ACC112 (cell line): ENCODE results near the gene ZNF407.

Experiments used
- H2AFZ ChIP-seq: fragments of 200-600 bp; sonication (generic); one replicate; pipeline ENCODE4 v1.6.0; 2017; ENCODE audit warnings: antibody characterized with exemption, low read length; ENCODE audit not compliant: unreplicated experiment
- H3K27ac ChIP-seq: fragments of 200-600 bp; sonication (generic); 2 replicates; pipeline ENCODE4 v1.5.1; 2014; ENCODE audit warnings: low read depth, mild to moderate bottlenecking, antibody characterized with exemption, low read length, moderate library complexity
- H3K27me3 ChIP-seq: fragments of 200-600 bp; sonication (generic); 2 replicates; pipeline ENCODE4 v1.6.1; 2014; ENCODE audit warnings: mild to moderate bottlenecking, antibody characterized with exemption, low read length, moderate library complexity, mixed read lengths; ENCODE audit not compliant: insufficient read depth
- H3K36me3 ChIP-seq: fragments of 200-600 bp; sonication (generic); 2 replicates; pipeline ENCODE4 v1.6.1; 2016; ENCODE audit warnings: mild to moderate bottlenecking, antibody characterized with exemption, low read length, moderate library complexity, mixed read lengths; ENCODE audit not compliant: insufficient read depth
- H3K4me1 ChIP-seq: fragments of 200-600 bp; sonication (generic); one replicate; pipeline ENCODE4 v1.6.1; 2016; ENCODE audit warnings: low read length, mixed read lengths; ENCODE audit not compliant: insufficient read depth, unreplicated experiment, control insufficient read depth
- H3K4me3 ChIP-seq: fragments of 200-600 bp; sonication (generic); 2 replicates; pipeline ENCODE4 v1.5.1; 2014; ENCODE audit warnings: mild to moderate bottlenecking, low read depth, low read length
- H3K79me2 ChIP-seq: fragments of 200-600 bp; sonication (generic); one replicate; pipeline ENCODE4 v1.6.0; 2016; ENCODE audit warnings: low read length; ENCODE audit not compliant: control insufficient read depth, unreplicated experiment, insufficient read depth

The ZNF407 gene

DNA sequence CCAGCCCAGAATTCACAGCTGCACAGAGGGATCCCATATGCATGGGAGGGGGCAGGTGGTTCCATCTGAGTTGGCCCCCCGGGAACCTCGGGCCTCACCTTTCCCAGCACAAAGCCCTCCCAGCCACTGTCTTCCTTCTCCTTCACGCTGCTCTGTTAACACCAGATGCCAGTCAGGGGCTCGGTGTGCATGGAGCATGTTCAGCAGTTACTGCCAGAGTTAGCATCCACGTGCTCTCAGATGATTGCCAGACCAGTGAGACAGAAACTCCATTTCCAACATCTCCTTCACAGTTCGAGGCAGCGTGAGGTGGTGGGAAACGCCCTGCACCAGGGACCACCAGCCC is 510.2 kb downstream of the ZNF407 start:
- no peaks in the 10 kb centered on the region for H3K79me2 ChIP-seq
- no peak overlapping the region for H2AFZ ChIP-seq
- no peaks in the 10 kb centered on the region for H3K36me3 ChIP-seq
- H3K27me3 ChIP-seq: peaks cover 4% of the 10 kb centered on the region; the same call in 1 of the 2 replicates
- H3K4me3 ChIP-seq: no peak overlapping the region
- H3K27ac ChIP-seq: no peak overlapping the region
- no peaks in the 10 kb centered on the region for H3K4me1 ChIP-seq

DNA sequence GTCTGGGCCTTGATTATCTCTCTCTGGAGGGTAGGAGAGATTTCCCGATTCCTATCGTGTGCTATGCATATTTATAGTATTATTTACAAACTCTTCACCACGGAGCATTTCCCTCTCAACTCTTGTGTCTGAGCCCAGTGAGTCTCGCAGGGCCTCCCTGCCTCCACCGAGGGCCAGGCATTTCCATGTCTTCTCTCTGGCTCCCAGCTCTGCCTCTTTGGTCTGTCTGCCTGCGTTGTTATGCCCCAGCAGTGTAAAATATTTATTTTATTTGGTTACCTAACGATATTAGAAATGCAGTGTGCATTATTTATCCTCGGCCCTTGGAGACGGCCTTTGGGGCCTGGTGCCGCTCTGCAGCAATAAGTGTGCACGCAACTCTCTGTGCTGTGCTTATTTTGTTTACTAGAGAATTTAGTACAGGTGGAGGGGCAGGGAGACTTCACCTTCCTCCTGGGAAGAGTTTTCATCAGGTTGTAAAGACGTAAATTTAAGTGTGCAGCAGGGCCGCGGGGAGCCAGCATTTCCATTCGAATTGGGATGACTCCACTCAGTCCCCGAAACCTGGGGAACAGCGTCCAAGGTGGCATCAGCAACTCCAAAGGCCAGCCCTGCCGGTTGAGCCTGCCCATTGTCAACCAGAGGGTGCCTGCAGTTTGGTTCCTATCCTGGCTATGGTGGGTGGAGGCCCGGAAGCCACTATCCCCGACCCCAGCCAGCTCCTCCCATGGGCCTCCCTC is 511.1 kb downstream of the ZNF407 start:
- Histone ChIP-seq H3K4me3 (no peak overlapping the region), H3K79me2 (no peaks in the 10 kb centered on the region), H3K27ac (no peak overlapping the region), H3K4me1 (no peaks in the 10 kb centered on the region), H3K27me3 (peaks cover 11% of the 10 kb centered on the region; the same call in 1 of the 2 replicates), H3K36me3 (no peaks in the 10 kb centered on the region), H2AFZ (no peak overlapping the region)

DNA sequence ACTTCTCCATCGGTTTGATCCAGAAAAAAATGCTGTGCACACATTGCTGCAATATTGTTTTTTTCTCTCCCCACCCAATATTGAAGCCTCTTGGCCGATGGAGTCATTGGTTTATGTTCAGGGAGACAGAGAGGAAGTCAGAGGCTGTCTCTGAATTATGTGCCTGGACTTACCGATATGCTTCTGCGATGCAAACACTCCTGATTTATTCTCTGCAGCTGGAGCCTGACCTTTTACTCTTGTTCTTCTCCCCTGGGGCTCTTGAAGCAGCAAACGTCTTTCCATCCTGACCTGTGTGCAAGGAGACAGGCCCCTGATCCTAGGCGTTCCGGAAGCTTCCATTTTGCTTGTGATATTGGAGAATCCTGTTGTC is 511.6 kb downstream of the ZNF407 start:
- Histone ChIP-seq H3K36me3 (no peaks in the 10 kb centered on the region), H3K4me3 (no peak overlapping the region), H3K79me2 (no peaks in the 10 kb centered on the region), H2AFZ (no peak overlapping the region), H3K27me3 (peaks cover 11% of the 10 kb centered on the region; the same call in 1 of the 2 replicates), H3K4me1 (no peaks in the 10 kb centered on the region), H3K27ac (no peak overlapping the region)

DNA sequence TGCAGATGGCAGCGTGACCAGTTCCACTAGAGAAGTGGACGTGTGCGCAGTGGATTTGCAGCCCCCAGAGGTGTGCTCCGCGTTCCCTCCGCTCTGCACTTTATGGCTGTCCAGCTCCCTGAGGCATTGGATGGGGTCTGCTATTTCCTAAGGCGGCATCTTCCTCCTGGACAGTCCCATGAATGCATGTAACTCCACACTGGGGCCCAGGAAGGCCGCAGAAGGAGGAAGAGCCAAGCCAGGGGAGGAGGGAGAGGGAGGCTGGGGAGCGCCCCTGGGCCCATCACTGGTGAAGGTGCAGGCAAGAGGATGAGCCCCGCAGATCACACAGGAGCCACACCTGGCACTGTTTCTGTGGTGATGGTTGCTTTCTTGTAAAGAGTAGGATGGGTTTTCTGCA is 512.1 kb downstream of the ZNF407 start:
- Histone ChIP-seq H3K79me2 (no peaks in the 10 kb centered on the region), H3K36me3 (no peaks in the 10 kb centered on the region), H3K27ac (no peak overlapping the region), H3K4me1 (no peaks in the 10 kb centered on the region), H3K4me3 (no peak overlapping the region), H2AFZ (no peak overlapping the region), H3K27me3 (peaks cover 16% of the 10 kb centered on the region)

DNA sequence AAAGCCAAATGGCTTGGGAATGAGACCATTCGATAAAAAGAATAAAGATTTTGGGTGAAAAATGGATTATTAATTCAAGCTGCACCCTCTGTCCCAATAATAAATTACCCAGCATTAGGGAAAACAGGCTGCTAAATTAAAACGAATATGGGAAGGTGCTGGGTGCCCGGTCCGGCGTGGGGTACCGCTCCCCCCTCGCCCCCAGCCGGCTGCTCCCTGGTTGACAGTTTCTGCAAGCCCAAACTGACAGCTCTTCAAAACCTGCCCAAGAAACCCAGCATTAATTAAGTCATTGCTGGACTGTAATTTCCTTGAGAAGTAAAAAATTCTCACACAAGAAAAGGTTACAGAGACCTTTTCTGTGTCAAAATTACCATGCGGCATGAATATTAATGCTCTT is 512.6 kb downstream of the ZNF407 start:
- Histone ChIP-seq H3K4me1 (no peaks in the 10 kb centered on the region), H3K36me3 (no peaks in the 10 kb centered on the region), H2AFZ (no peak overlapping the region), H3K79me2 (no peaks in the 10 kb centered on the region), H3K27ac (no peak overlapping the region), H3K27me3 (peaks cover 18% of the 10 kb centered on the region), H3K4me3 (no peak overlapping the region)

DNA sequence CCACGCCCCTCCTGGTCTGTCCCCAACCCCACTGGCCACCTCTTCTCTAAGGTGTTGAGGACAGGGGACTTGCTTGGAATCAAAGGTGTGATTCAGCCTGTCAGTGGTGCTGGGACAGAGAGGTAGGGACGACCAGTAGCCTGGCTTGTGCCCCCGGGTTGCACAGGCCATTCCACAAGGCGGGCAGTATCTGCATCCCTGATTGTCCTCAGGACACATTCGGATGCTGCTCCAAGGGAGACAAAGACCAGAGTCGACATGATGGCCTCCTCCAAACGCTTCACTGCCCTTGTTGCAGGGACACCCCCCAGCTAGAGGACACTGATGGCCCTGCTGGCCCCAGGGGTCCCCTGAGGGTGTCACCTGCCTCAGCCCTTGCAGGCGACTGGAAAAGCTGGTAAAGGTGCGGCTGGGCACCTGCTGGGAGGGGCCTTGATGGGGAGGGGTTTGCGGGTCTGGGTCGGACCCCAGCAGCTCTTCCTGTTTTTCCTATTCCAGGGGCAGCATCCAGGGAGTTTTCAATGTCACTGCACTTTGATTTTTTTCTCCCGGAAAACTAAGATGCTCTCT is 513.3 kb downstream of the ZNF407 start:
- Histone ChIP-seq H3K27me3 (peaks cover 22% of the 10 kb centered on the region), H3K36me3 (no peaks in the 10 kb centered on the region), H2AFZ (no peak overlapping the region), H3K4me3 (no peak overlapping the region), H3K79me2 (no peaks in the 10 kb centered on the region), H3K27ac (no peak overlapping the region), H3K4me1 (no peaks in the 10 kb centered on the region)

DNA sequence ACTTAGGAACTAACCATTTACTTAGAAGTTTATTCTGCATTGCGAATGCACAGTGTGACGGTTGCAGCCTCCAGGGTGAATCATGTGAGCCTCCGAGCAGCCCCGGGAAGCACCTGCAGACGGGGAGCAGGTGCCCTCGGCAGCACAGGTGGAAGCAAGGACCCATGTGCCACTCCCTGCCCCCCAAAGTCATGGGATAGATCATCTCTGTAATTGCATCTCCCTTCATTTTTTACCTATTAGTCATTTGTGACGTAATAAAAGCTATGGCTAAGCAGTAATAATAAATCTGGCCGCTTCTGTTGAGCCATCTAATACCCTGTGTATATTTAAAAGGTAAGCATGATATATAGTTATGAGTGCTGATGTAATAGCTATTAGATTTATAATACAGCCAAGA is 514.1 kb downstream of the ZNF407 start:
- no peak overlapping the region for H3K4me3 ChIP-seq
- H3K36me3 ChIP-seq: no peaks in the 10 kb centered on the region
- H2AFZ ChIP-seq: no peak overlapping the region
- H3K27ac ChIP-seq: no peak overlapping the region
- no peaks in the 10 kb centered on the region for H3K4me1 ChIP-seq
- no peaks in the 10 kb centered on the region for H3K79me2 ChIP-seq
- peaks cover 22% of the 10 kb centered on the region for H3K27me3 ChIP-seq

DNA sequence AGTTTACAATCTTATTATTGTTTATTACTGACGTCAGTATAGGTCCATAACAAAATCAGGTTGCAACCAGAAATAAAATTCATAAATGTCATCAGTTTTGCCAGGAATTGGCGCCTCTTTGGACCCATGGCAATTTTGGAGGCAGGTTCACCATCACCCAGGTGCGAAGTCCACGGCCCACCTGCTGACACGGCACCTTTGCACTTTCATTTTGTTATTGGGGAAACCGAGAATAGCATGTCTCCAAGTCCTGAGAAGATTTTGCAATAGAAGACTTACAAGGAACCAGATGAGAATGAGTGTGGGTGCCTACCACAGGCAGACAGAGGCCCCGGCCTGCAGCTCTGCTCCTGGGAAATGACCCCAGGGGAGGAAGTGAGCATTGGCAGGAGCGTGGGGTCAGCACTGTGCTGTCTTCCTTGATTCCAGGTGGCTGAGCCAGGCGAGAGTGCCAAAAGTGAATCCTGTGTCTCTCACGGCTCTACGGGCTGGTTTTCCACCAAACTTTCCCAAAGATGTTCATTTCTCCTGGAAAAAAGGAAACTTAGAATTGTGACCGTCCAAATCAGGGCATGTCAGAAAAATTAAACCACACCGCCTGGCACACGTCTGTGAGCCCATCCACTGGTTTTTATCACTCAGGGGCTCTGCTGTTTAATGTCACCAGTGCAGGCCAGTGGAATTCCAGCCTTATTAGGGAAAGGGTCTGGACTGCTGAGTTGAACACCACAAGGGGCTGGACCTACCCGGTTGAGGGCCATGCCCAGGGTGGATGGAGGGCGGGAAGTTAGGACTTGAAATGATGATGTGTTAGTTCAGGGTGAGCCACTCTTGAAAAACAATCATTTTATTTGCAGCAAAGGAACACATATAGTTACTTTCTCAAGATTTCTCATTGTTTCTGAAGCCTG is 514.8 kb downstream of the ZNF407 start:
- H3K36me3 ChIP-seq: no peaks in the 10 kb centered on the region
- no peak overlapping the region for H3K4me3 ChIP-seq
- H3K27ac ChIP-seq: no peak overlapping the region
- no peak overlapping the region for H2AFZ ChIP-seq
- H3K79me2 ChIP-seq: no peaks in the 10 kb centered on the region
- H3K27me3 ChIP-seq: peaks cover 22% of the 10 kb centered on the region
- H3K4me1 ChIP-seq: no peaks in the 10 kb centered on the region

DNA sequence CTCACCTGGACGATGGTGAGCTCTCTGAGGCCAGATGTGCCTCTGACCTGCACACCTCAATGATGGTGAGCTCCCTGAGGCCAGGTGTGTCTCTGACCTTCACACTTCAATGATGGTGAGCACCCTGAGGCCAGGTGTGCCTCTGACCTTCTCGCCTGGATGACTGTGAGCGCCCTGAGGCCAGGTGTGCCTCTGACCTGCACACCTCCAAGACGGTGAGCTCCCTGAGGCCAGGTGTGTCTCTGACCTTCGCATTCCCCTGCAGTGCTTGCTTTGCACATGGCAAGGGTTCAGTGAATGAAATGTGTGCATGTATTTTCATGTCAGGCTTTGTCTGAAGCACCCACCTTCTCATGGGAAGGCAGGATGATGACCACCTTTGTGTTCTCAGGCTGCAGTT is 515.8 kb downstream of the ZNF407 start:
- Histone ChIP-seq H3K36me3 (no peaks in the 10 kb centered on the region), H3K27me3 (peaks cover 22% of the 10 kb centered on the region)

DNA sequence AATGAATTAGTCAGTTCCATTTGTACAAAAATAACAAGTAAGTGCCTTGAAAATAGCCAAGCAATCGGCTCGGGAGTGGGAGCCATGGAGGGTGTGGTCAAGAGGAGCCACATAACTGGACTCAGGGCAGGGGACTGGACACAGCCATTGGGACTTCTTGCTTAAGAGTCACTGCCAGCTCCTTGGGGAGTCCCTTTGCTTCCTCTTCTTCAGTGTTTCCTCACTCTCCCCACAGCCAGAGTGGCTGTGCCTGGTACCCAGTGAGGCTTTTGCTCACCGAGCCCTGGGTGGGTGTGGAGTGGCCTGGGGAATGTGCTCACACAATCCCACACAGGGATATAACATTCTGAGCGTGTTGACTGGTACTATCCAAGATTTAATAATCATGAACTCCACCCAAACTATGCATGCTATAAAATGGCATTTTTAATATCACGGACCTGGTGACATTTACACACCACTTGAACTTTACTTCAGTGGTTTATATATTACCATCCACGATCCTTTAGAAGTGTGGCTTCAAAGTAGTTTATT is 516.6 kb downstream of the ZNF407 start:
- no peaks in the 10 kb centered on the region for H3K4me1 ChIP-seq
- H3K27ac ChIP-seq: no peak overlapping the region
- H3K27me3 ChIP-seq: peaks cover 24% of the 10 kb centered on the region
- no peak overlapping the region for H2AFZ ChIP-seq
- H3K79me2 ChIP-seq: no peaks in the 10 kb centered on the region
- no peak overlapping the region for H3K4me3 ChIP-seq
- no peaks in the 10 kb centered on the region for H3K36me3 ChIP-seq

More for the DNA sequence above, 515.8 kb downstream of the ZNF407 start:
- Histone ChIP-seq H3K27ac (no peak overlapping the region), H3K4me3 (no peak overlapping the region), H3K79me2 (no peaks in the 10 kb centered on the region), H2AFZ (no peak overlapping the region), H3K4me1 (no peaks in the 10 kb centered on the region)
